Naive thymus-derived CD8-positive, alpha-beta T cell (primary cell): ENCODE results near the gene ARHGEF6. TPM values are rescaled to one million over a fixed set of nuclear protein-coding genes. Genes with fewer than 3 reads are reported as not detected.

Source experiments
- ATAC-seq, 2 donors: fragments of 150-1000 bp; cut with Tn5 transposase in 1 of 2; sonication (Bioruptor Pico), chemical (Tn5 transposase) in 1 of 2; 1 replicate in 1 of 2; 2 replicates in 1 of 2; pipeline ENCODE4 v1.10.0; 2021; ENCODE audit warnings: mild to moderate bottlenecking in 2 of 2, moderate library complexity in 2 of 2
- POLR2A ChIA-PET: fragments of 350-600 bp; sonication (Branson Sonifier 250); formaldehyde crosslinking; loops from one replicate; lab custom pipeline; 2021; ENCODE audit warnings: antibody characterized with exemption; lab: Charles Lee
- DNase-seq, 10 donors: peaks; one replicate each; pipeline versions ENCODE4 v3.0.0 to v3.0.0-alpha.2; 2020 to 2022
- H3K27ac Mint-ChIP-seq, 10 donors: one replicate each; pipeline ENCODE4 v1.8.0; 2020 to 2022; ENCODE audit warnings: mild to moderate bottlenecking in 10 of 10, mixed read lengths in 10 of 10, moderate library complexity in 4 of 10, inconsistent platforms in 1 of 10
- H3K27me3 Mint-ChIP-seq, 5 donors: one replicate each; pipeline ENCODE4 v1.8.0; 2021 to 2022; ENCODE audit warnings: mixed read lengths in 5 of 5
- H3K36me3 Mint-ChIP-seq, 3 donors: one replicate each; pipeline ENCODE4 v1.8.0; 2020 to 2022; ENCODE audit warnings: mixed read lengths in 3 of 3, mild to moderate bottlenecking in 2 of 3, inconsistent platforms in 1 of 3
- H3K4me1 Mint-ChIP-seq, 4 donors: one replicate each; pipeline ENCODE4 v1.8.0; 2021 to 2022; ENCODE audit warnings: mixed read lengths in 4 of 4
- H3K4me3 Mint-ChIP-seq, 10 donors: one replicate each; pipeline ENCODE4 v1.8.0; 2020 to 2022; ENCODE audit warnings: mild to moderate bottlenecking in 10 of 10, mixed read lengths in 10 of 10, moderate library complexity in 6 of 10, inconsistent platforms in 1 of 10
- H3K9me3 Mint-ChIP-seq, 9 donors: one replicate each; pipeline ENCODE4 v1.8.0; 2020 to 2022; ENCODE audit warnings: mixed read lengths in 9 of 9, mild to moderate bottlenecking in 3 of 9, inconsistent platforms in 1 of 9, moderate library complexity in 1 of 9
- polyA plus RNA-seq, 3 donors: library from polyadenylated mRNA; unstranded; fragments of 300-500 nt; fragmentation: Illumina TruSeq; gene quantifications; one replicate each; pipeline ENCODE4 v1.2.3, GENCODE V29; 2021
- total RNA-seq, 8 experiments: library from RNA in 2 of 8; stranded (reverse) in 2 of 8; gene quantifications; one replicate each; pipeline ENCODE4 v1.2.3 and lab custom pipeline; 2021 to 2026

The ARHGEF6 gene
- total and polyA plus RNA-seq, 5 experiments from 2014 or later, result 69.8 to 82.0 (median 75.4) TPM

DNA sequence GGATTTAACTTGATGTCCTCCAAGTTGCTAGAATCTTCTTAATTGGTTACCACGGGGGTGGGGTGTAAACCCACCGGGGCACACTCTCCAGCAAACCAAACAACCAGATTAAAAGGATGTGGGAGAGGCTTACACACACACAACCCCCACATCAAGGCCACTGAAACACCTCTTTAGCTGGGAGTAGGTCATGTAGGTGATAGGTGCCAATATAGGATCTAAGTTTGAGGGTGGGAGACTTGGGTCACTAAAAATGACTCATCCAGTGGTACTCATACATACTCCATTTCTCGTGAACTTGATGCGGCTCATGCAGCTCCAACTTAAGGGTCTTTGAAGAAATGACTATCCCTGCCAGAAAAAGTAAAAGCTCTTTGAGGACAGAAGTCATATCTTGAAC is 153.3 kb downstream of the ARHGEF6 start:
- POLR2A ChIA-PET, result interaction anchor here (0.6 to 3.6 kb wide), 3 partner anchors 10 to 152 kb away, joined by 3 to 20 read pairs (median 3); no protein-coding TSS in a partner anchor
- Mint-ChIP-seq H3K27me3 (no peaks in the 10 kb centered on the region), H3K36me3 (no peaks in the 10 kb centered on the region), H3K27ac (peak overlapping the region in 9 of 10 donors; percentile 28 to 88 (median 81)), H3K9me3 (peaks cover 0 to 7% (median 0%) of the 10 kb centered on the region in 9 donors), H3K4me1 (peaks cover 29 to 89% (median 81%) of the 10 kb centered on the region in 4 donors), H3K4me3 (peak overlapping the region in 9 of 10 donors; percentile 23 to 76 (median 62))
- ATAC-seq (peak; percentile 48 to 60), DNase-seq (peak in 3 of 10 donors; percentile 13 to 39 (median 37))

- peaks cover 0 to 7% (median 0%) of the 10 kb centered on the region in 9 donors for H3K9me3 Mint-ChIP-seq
- POLR2A ChIA-PET, result interaction anchor here (0.8 to 3.6 kb wide), 3 partner anchors 10 to 48 kb away, joined by 3 to 20 read pairs (median 3); no protein-coding TSS in a partner anchor
- peaks cover 28 to 89% (median 77%) of the 10 kb centered on the region in 4 donors for H3K4me1 Mint-ChIP-seq
- ATAC-seq (no peak), DNase-seq (no peak)
- H3K4me3 Mint-ChIP-seq, result peak overlapping the region in 7 of 10 donors; percentile 48 to 76 (median 62)
- no peaks in the 10 kb centered on the region for H3K27me3 Mint-ChIP-seq
- H3K36me3 Mint-ChIP-seq, result no peaks in the 10 kb centered on the region
- peak overlapping the region in 8 of 10 donors; percentile 41 to 88 (median 81) for H3K27ac Mint-ChIP-seq
Observed at GRCh38 chrX:136626891-136627290, 153.8 kb downstream of the ARHGEF6 start.

GRCh38 chrX:136626237-136626636 is 154.5 kb downstream of the ARHGEF6 start:
- DNase-seq (no peak), ATAC-seq (no peak)
- POLR2A ChIA-PET, result interaction anchor here (0.7 to 3.6 kb wide), 3 partner anchors 9 to 33 kb away, joined by 3 to 20 read pairs (median 6); no protein-coding TSS in a partner anchor
- peak overlapping the region in 5 of 10 donors; percentile 0 to 76 (median 50) for H3K4me3 Mint-ChIP-seq
- H3K9me3 Mint-ChIP-seq, result peaks cover 0 to 7% (median 0%) of the 10 kb centered on the region in 9 donors
- no peaks in the 10 kb centered on the region for H3K27me3 Mint-ChIP-seq
- H3K27ac Mint-ChIP-seq, result peak overlapping the region in 7 of 10 donors; percentile 13 to 81 (median 48)
- H3K36me3 Mint-ChIP-seq, result no peaks in the 10 kb centered on the region
- H3K4me1 Mint-ChIP-seq, result peaks cover 28 to 91% (median 75%) of the 10 kb centered on the region in 4 donors

GRCh38 chrX:136625246-136625645 is 155.5 kb downstream of the ARHGEF6 start:
- no peaks in the 10 kb centered on the region for H3K27me3 Mint-ChIP-seq
- POLR2A ChIA-PET, result interaction anchor here (0.6 kb wide), 1 partner anchor 19 kb away, joined by 3 read pairs; no protein-coding TSS in a partner anchor
- DNase-seq, result no peak
- H3K4me1 Mint-ChIP-seq, result peaks cover 24 to 81% (median 66%) of the 10 kb centered on the region in 4 donors
- H3K36me3 Mint-ChIP-seq, result no peaks in the 10 kb centered on the region
- no peak overlapping the region for H3K4me3 Mint-ChIP-seq
- H3K27ac Mint-ChIP-seq, result peak overlapping the region in 1 of 10 donors; percentile 68
- H3K9me3 Mint-ChIP-seq, result peaks cover 0 to 7% (median 0%) of the 10 kb centered on the region in 9 donors
- no peak for ATAC-seq

GRCh38 chrX:136623396-136623795 is 157.3 kb downstream of the ARHGEF6 start:
- no peaks in the 10 kb centered on the region for H3K27me3 Mint-ChIP-seq
- POLR2A ChIA-PET, result no interaction called here
- H3K36me3 Mint-ChIP-seq, result no peaks in the 10 kb centered on the region
- ATAC-seq (no peak), DNase-seq (no peak)
- peak overlapping the region in 1 of 10 donors; percentile 27 for H3K4me3 Mint-ChIP-seq
- peaks cover 23 to 79% (median 65%) of the 10 kb centered on the region in 4 donors for H3K4me1 Mint-ChIP-seq
- peak overlapping the region in 3 of 10 donors; percentile 35 to 83 (median 43) for H3K27ac Mint-ChIP-seq
- H3K9me3 Mint-ChIP-seq, result peaks cover 0 to 7% (median 0%) of the 10 kb centered on the region in 9 donors

- Mint-ChIP-seq H3K4me3 (no peak overlapping the region), H3K9me3 (peaks cover 0 to 7% (median 0%) of the 10 kb centered on the region in 9 donors), H3K27ac (no peak overlapping the region), H3K27me3 (no peaks in the 10 kb centered on the region), H3K36me3 (no peaks in the 10 kb centered on the region), H3K4me1 (peaks cover 22 to 79% (median 61%) of the 10 kb centered on the region in 4 donors)
- ATAC-seq, result no peak
- no peak for DNase-seq
- POLR2A ChIA-PET, result no interaction called here
Observed at GRCh38 chrX:136622568-136622967, 158.2 kb downstream of the ARHGEF6 start.

GRCh38 chrX:136620780-136621179 is 160.0 kb downstream of the ARHGEF6 start:
- POLR2A ChIA-PET, result no interaction called here
- DNase-seq (no peak), ATAC-seq (no peak)
- Mint-ChIP-seq H3K36me3 (no peaks in the 10 kb centered on the region), H3K27ac (no peak overlapping the region), H3K9me3 (peaks cover 0 to 7% (median 0%) of the 10 kb centered on the region in 9 donors), H3K4me3 (no peak overlapping the region), H3K4me1 (peaks cover 19 to 75% (median 48%) of the 10 kb centered on the region in 4 donors), H3K27me3 (no peaks in the 10 kb centered on the region)

DNA sequence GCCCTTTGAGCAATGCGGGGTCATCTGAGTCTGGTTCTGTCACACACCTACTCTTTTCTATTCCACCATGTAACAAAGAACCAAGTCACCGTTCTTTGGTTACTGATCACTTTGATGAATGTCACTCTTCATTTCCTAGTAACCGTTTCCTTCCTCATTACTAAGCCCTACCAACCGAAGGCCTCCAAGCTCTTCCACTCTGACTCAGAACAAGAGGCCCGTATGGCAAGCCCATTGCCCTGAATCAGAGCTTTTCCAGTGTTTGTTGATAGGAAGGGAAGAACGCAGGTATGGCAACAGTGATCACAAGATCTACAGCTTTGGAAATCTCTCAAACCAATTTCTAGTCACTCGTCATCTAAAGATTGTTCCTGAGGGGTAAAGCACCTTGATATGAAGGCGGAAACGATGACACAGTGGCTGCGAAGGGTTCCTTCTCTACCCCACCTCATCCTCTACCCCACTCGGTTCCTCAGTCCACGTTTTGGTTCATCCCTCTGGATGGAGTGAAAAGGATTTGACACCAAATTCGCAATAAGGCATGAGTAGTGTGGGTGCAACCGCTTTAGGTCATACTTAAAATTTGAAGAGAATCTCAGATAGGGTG is 160.7 kb downstream of the ARHGEF6 start:
- DNase-seq (no peak), ATAC-seq (peak; percentile 28 to 33)
- Mint-ChIP-seq H3K4me1 (peaks cover 19 to 71% (median 47%) of the 10 kb centered on the region in 4 donors), H3K27me3 (no peaks in the 10 kb centered on the region), H3K27ac (peak overlapping the region in 4 of 10 donors; percentile 6 to 65 (median 46)), H3K4me3 (peak overlapping the region in 1 of 10 donors; percentile 7), H3K36me3 (no peaks in the 10 kb centered on the region), H3K9me3 (peaks cover 0 to 7% (median 0%) of the 10 kb centered on the region in 9 donors)
- POLR2A ChIA-PET, result no interaction called here

GRCh38 chrX:136616987-136617685 is 163.6 kb downstream of the ARHGEF6 start:
- no peaks in the 10 kb centered on the region for H3K27me3 Mint-ChIP-seq
- DNase-seq (peak in 5 of 10 donors; percentile 3 to 43 (median 21)), ATAC-seq (peak; percentile 96 to 98)
- peaks cover 0 to 2% (median 0%) of the 10 kb centered on the region in 9 donors for H3K9me3 Mint-ChIP-seq
- no peaks in the 10 kb centered on the region for H3K36me3 Mint-ChIP-seq
- POLR2A ChIA-PET, result interaction anchor here (0.6 to 3.0 kb wide), 7 partner anchors 11 to 263 kb away, joined by 3 to 20 read pairs (median 4); partner anchors contain the start of gene RBMX
- peak overlapping the region in 7 of 10 donors; percentile 15 to 72 (median 43) for H3K4me3 Mint-ChIP-seq
- H3K27ac Mint-ChIP-seq, result peak overlapping the region in 9 of 10 donors; percentile 78 to 94 (median 88)
- peaks cover 7 to 49% (median 29%) of the 10 kb centered on the region in 4 donors for H3K4me1 Mint-ChIP-seq

Other genes starting within 250 kb of the ARHGEF6 start
- not detected for gene VGLL1, start 248.7 kb downstream of the ARHGEF6 start, total RNA-seq
- not detected for gene VGLL1, start 248.7 kb downstream of the ARHGEF6 start, polyA plus RNA-seq
- gene CD40LG, start 132.8 kb downstream of the ARHGEF6 start, total RNA-seq, result under 1 TPM in 1 of 2 experiments, not detected in 1; 0.19 TPM
- under 1 TPM; 0.10 to 0.22 (median 0.17) TPM for gene CD40LG, start 132.8 kb downstream of the ARHGEF6 start, polyA plus RNA-seq
- 100 to 1,000 TPM; 261 to 285 TPM for gene RBMX, start 99.8 kb upstream of the ARHGEF6 start, total RNA-seq
- 100 to 1,000 TPM; 160 to 207 (median 169) TPM for gene RBMX, start 99.8 kb upstream of the ARHGEF6 start, polyA plus RNA-seq